NCI-H2081 (cell line): ENCODE data around the gene MSH3.
A peak's percentile ranks its signal among the peaks of the same experiment; 100 is the strongest.
"Not testable (repeated sequence)": the region's sequence is repeated elsewhere in the genome, so short reads cannot be mapped to it uniquely, and the experiment has no call there.

Source experiments
- DNase-seq, 2 experiments: peaks; one replicate each; lab custom pipeline; 2025; lab: John Stamatoyannopoulos, UW

The MSH3 gene

GRCh38 chr5:80656425-80656824 is 2.0 kb downstream of the MSH3 start:
- DNase-seq: no peak

- no peak for DNase-seq
Observed at GRCh38 chr5:80659106-80659505, 4.7 kb downstream of the MSH3 start.

DNA sequence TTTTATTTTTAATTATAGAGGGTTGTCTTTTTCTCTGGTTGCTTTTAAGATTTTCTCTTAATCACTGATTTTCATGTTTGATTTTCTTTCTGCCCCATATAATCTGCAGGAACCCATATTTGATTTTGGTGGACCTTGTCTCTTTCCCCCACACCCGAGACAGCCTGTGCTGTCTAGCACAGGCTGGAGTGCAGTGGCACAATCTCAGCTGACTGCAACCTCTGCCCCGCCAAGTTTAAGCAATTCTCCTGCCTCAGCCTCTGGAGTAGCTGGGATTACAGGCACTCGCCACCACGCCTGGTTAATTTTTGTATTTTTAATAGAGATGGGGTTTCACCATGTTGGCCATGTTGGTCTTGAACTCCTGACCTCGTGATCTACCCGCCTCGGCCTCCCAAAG is 6.2 kb downstream of the MSH3 start:
- DNase-seq: not testable (repeated sequence)

DNA sequence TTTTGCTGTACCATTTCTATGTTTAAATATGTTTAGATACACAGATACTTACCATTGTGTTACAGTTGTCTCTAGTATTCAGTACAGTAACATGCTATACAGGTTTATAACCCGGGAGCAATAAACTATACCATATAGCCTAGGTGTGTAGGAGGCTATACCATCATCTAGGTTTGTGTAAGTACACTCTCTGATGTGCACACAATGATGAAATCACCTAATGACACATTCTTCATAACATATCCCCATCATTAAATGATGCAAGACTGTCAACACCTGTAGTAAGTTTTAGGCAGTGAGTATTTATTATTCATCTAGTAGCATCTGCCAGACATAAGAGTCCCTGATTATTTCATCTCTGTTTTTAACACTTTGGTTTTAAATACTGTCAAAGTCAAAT is 7.7 kb downstream of the MSH3 start:
- no peak for DNase-seq

GRCh38 chr5:80665057-80665456 is 10.6 kb downstream of the MSH3 start:
- no peak for DNase-seq

DNA sequence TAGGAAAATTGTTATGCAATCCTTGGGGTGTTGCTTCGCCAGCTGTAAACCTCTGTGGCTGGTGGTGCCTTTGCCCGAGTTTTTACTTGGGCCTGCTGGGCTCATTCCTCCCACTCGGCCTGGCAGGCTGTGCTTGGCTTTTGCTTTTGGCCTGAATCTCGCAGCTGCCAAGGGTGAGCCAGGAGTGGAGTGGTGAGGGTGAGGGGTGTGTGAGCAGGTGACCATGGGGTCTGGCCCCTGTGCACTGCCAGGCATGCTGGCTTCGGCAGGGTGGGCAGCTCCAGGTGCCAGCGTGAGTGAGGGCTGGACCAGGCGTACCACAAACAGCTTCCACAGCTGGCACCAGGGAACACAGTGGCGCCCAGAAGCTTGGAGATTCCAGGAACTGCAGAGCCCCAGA is 12.9 kb downstream of the MSH3 start:
- no peak for DNase-seq

- DNase-seq: no peak
Observed at GRCh38 chr5:80668016-80668969, 13.8 kb downstream of the MSH3 start.

- peak; percentile 55 to 64 for DNase-seq
Observed at GRCh38 chr5:80672140-80672736, 17.8 kb downstream of the MSH3 start.

- DNase-seq: no peak
Observed at GRCh38 chr5:80676706-80677105, 22.3 kb downstream of the MSH3 start.

GRCh38 chr5:80686757-80687156 is 32.3 kb downstream of the MSH3 start:
- DNase-seq: no peak

- no peak for DNase-seq
Observed at GRCh38 chr5:80688648-80689420, 34.4 kb downstream of the MSH3 start.

- no peak for DNase-seq
Observed at GRCh38 chr5:80689627-80690026, 35.2 kb downstream of the MSH3 start.

DNA sequence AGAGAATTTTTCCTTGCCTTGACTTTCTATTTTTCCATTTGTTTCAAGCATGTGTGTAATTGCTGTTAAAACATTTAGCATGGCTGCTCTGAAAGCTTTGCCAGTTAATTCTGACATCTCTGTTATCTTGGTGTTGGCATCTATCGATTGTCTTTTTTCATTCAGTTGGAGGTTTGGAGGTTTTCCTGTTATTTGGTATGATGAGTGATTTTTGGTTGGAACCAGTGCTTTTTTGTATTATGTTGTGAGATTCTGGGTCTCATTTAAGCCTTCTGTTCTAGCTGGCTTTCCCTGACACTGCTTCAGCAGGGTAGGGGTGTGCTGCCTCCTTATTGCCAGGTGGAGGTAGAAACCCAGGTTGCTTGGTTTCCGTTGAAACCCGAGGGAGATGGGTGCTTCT is 41.2 kb downstream of the MSH3 start:
- no peak for DNase-seq

DNA sequence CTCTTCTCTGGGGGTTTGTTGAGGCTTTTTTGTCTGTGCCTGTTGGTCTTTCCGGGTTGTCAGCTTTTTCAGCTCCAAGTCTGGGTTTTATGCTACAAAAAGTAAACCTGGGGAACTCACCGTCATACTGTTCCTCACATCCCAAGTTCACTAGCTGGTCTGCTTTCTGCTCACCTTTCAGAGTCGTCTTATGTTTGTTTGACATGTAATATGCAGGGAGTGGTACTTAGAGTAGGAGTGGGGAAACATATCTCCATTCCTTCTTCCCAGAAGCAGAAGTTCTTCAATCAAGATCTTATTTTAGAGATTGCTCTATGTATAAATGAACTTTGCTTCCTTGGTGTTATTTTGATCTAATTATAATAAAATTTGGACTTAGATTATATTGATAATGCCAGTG is 42.0 kb downstream of the MSH3 start:
- no peak for DNase-seq

DNA sequence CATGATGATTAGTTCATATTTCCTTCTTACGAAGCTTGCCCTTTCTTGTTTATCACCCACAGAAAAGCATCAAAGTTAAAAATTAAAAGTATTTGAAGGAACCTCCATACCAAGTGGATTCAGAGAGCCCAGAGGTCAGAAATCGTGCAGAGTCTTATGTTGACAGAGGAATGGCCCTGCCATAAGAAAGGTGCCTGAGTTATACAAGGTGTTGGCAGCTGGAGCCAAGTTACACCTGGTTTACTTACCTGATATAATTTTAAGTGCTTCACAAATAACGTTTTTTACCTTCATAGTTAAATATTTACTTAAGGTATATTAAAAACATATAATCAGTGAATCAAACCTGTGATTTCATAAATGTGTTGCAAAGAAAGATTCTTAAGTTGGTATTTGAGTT is 42.6 kb downstream of the MSH3 start:
- no peak for DNase-seq

DNA sequence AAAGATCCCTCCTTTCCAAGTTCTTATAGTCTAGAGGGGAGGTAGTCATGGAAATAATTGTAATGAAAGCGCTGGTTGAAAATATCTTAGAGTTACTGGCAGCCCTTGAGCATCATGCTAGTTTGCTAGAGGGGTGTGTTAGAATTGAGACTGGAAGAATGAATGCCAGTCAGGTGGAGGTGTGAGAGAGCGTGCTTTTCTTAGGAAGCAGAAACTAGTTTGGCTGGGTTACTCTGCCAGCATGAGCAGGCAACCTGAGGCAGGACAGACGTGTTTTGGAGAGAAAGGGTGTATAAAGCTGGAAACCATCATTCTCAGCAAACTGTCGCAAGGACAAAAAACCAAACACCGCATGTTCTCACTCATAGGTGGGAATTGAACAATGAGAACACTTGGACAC is 43.9 kb downstream of the MSH3 start:
- DNase-seq: no peak

GRCh38 chr5:80701597-80701996 is 47.1 kb downstream of the MSH3 start:
- DNase-seq: no peak

GRCh38 chr5:80703291-80703690 is 48.8 kb downstream of the MSH3 start:
- DNase-seq: no peak

DNA sequence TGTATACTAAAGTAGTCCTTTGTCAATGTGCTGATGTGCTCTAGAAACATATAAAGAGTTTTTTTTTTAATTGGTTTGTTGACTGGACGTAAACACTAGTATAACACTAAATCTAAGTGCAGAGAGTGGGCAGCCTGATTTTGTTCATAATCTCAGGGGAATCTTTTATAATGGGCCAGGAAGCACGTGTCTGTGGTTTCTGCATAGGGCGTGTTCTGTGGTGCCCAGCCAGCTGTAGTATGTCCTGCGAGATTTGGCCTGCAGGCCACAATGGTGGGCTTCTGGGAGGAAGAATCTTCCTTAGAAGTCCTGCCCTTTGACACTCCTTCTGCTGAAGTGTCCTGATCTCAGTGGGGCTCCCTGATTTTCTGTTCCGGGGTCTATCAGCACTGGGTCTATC is 49.3 kb downstream of the MSH3 start:
- no peak for DNase-seq

- no peak for DNase-seq
Observed at GRCh38 chr5:80704221-80704620, 49.8 kb downstream of the MSH3 start.

GRCh38 chr5:80705216-80705769 is 50.8 kb downstream of the MSH3 start:
- DNase-seq: no peak

DNA sequence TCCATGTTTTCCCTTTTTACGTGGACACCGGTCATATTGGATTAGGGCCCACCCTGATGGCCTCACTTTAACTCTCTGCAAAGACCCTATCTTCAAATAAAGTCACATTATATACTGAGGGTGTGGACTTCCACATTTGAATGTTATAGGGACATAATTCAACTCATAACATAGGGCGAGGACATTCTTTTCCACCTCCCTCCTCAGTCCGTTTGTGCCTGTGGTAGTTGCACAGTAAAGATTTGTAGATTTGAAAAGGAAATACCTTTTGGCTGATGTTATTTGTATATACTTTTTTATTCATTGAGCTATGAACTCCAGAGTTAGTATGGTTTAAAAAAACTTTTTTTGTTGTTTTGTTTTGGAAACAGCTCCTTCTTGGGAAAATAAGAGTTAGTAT is 51.3 kb downstream of the MSH3 start:
- DNase-seq: no peak
